ENCODE results near the gene FHOD3.

Gene FHOD3

GRCh38 chr18:36627637-36628036, 330.1 kb downstream of the FHOD3 start:
- no peak overlapping the region for H3K4me3 ChIP-seq (ENCODE audit: low read depth, low read length)
- no peak for TF ChIP-seq CTCF (IDR thresholded peaks at IDR 0.05; ENCODE audit: low read depth, low read length)
- in situ Hi-C loops (cut with HindIII; ENCODE audit: low sequenced_read_pairs): no loop called here
- no peak for DNase-seq (ENCODE audit: low read depth, low spot score)

GRCh38 chr18:36628435-36629137, 331.1 kb downstream of the FHOD3 start:
- TF ChIP-seq CTCF (IDR thresholded peaks at IDR 0.05; ENCODE audit: low read depth, low read length): no peak
- DNase-seq (ENCODE audit: low read depth, low spot score): peak; percentile 17
- in situ Hi-C loops (cut with HindIII; ENCODE audit: low sequenced_read_pairs): no loop called here
- no peak overlapping the region for H3K4me3 ChIP-seq (ENCODE audit: low read depth, low read length)

- DNase-seq (ENCODE audit: low read depth, low spot score): no peak
- TF ChIP-seq CTCF (IDR thresholded peaks at IDR 0.05; ENCODE audit: low read depth, low read length): no peak
- H3K4me3 ChIP-seq (ENCODE audit: low read depth, low read length): no peak overlapping the region
- in situ Hi-C loops (cut with HindIII; ENCODE audit: low sequenced_read_pairs): no loop called here
Measured at GRCh38 chr18:36629138-36629530, 331.6 kb downstream of the FHOD3 start.

DNA sequence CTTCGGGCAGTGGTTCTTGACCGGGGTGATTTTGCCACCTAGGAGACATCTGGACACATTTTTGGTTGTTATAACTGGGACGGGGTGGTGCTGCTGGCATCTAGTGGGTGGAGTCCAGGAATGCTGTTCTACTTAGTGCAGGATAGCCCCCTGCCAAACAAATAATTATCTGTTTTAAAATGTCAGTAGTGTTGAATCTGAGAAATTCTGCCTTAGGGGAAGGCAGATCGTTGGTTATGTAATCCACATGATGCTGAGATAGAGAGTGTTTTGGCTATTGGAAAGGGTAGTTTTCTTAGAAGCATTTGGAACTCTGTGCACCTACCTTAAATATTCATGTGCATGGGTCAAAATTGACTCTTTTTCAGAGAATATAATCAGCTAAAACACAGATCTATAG, 332.3 kb downstream of the FHOD3 start:
- TF ChIP-seq CTCF (IDR thresholded peaks at IDR 0.05; ENCODE audit: low read depth, low read length): no peak
- no peak overlapping the region for H3K4me3 ChIP-seq (ENCODE audit: low read depth, low read length)
- in situ Hi-C loops (cut with HindIII; ENCODE audit: low sequenced_read_pairs): no loop called here
- DNase-seq (ENCODE audit: low read depth, low spot score): no peak

GRCh38 chr18:36630917-36631316, 333.4 kb downstream of the FHOD3 start:
- no peak for DNase-seq (ENCODE audit: low read depth, low spot score)
- no peak overlapping the region for H3K4me3 ChIP-seq (ENCODE audit: low read depth, low read length)
- no peak for TF ChIP-seq CTCF (IDR thresholded peaks at IDR 0.05; ENCODE audit: low read depth, low read length)
- in situ Hi-C loops (cut with HindIII; ENCODE audit: low sequenced_read_pairs): no loop called here

DNA sequence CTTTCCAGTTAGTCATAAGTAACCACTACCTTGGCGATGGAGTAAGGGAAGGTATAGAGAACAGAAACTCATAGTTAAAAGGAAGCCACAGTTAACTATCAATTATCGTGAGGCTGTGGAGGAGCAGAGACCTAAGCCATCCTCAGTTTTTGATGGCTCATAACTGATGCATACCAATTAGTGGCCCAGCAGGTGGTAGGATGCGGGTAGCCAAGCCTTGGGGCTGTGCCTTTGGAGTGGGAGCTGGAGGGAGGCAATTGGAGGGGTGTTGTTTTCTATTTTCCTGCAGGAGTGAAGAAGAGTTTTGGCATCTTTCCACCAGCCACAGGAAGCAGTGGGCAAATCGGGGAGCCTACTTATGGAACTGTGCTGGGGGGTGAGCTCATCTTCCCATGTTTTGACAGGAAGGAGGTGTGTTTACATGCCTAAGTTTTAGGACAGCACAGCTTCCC, 336.5 kb downstream of the FHOD3 start:
- no peak overlapping the region for H3K4me3 ChIP-seq (ENCODE audit: low read depth, low read length)
- in situ Hi-C loops (cut with HindIII; ENCODE audit: low sequenced_read_pairs): no loop called here
- DNase-seq (ENCODE audit: low read depth, low spot score): peak; percentile 14
- no peak for TF ChIP-seq CTCF (IDR thresholded peaks at IDR 0.05; ENCODE audit: low read depth, low read length)

Data from astrocyte of the spinal cord (primary cell).